Peyer's patch (tissue), 4 donors: ENCODE data around the gene CPNE6. TPM values are rescaled to one million over a fixed set of nuclear protein-coding genes. Genes with fewer than 3 reads are reported as not detected.

Experiments
- DNase-seq, 3 donors: peaks; one replicate each; pipeline ENCODE4 v3.0.0-alpha.2; 2017 to 2019
- H3K27ac ChIP-seq, 4 donors: fragments of 200-600 bp; sonication (generic); one replicate each; pipeline ENCODE4 v1.5.1; 2016 to 2019
- H3K27me3 ChIP-seq, 2 donors: fragments of 200-600 bp; sonication (generic); one replicate each; pipeline ENCODE4 v1.5.1; 2019
- H3K36me3 ChIP-seq, 3 donors: fragments of 200-600 bp; sonication (generic); one replicate each; pipeline ENCODE4 v1.5.1; 2016 to 2019
- H3K4me1 ChIP-seq, 4 donors: fragments of 200-600 bp; sonication (generic); one replicate each; pipeline ENCODE4 v1.5.1; 2016 to 2019
- H3K4me3 ChIP-seq, 4 donors: fragments of 200-600 bp; sonication (generic); 1 replicate in 3 of 4; 2 replicates in 1 of 4; pipeline ENCODE4 v1.5.1; 2016 to 2019; ENCODE audit warnings: mild to moderate bottlenecking in 1 of 4
- H3K9me3 ChIP-seq, 4 donors: fragments of 200-600 bp; sonication (generic); one replicate each; pipeline ENCODE4 v1.5.1; 2016 to 2019; ENCODE audit warnings: mild to moderate bottlenecking in 1 of 4
- POLR2A ChIP-seq, 2 donors: fragments of 450-650 bp; IDR thresholded peaks; one replicate each; pipeline ENCODE4 v1.5.1; 2017; ENCODE audit warnings: antibody characterized with exemption in 2 of 2, mild to moderate bottlenecking in 2 of 2, moderate library complexity in 2 of 2
- total RNA-seq, 4 donors: library from RNA; depleted of rRNA; stranded (reverse); fragments of >200 nt; gene quantifications; one replicate each; pipeline ENCODE4 v1.1.0, GENCODE V29; 2016
- TF ChIP-seq, protein P1 (sequence below), 6 experiments: fragments of 450-650 bp in 4 of 6; fragments of 200-600 bp in 2 of 6; sonication (generic) in 1 of 6; IDR thresholded peaks; one replicate each; pipeline ENCODE4 v1.5.1; 2017 to 2019; ENCODE audit warnings: antibody characterized with exemption in 6 of 6, mild to moderate bottlenecking in 3 of 6, moderate library complexity in 1 of 6

CPNE6 gene
- total RNA-seq, 4 donors from 2014 or later, result 1.9 to 4.6 (median 3.6) TPM; not detected in 1

DNA sequence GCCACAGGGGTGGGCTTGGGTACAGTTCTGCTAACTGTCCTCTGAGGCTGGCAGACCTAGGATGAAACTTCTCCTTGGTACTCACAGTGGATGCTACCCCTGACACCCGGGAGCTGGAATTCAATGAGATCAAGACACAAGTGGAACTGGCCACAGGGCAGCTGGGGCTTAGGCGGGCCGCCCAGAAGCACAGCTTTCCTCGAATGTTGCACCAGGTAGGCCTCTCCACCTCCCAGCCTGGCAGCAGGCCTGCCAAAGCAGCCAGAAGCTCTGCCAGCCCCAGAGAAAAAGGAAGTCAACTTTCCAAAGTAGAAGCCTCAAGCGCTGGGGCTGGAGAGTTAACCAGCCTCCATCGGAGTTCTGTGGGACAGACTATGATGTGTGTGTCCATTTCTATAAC lies 45.8 kb downstream of the CPNE6 start:
- peak overlapping the region in 2 of 4 donors; percentile 63 to 89 for H3K4me3 ChIP-seq
- H3K4me1 ChIP-seq, result peaks cover 0 to 25% (median 10%) of the 10 kb centered on the region in 4 donors
- no peaks in the 10 kb centered on the region for H3K27me3 ChIP-seq
- no peak overlapping the region for H3K27ac ChIP-seq
- no peaks in the 10 kb centered on the region for H3K9me3 ChIP-seq
- DNase-seq, result no peak
- TF ChIP-seq, protein P1, sequence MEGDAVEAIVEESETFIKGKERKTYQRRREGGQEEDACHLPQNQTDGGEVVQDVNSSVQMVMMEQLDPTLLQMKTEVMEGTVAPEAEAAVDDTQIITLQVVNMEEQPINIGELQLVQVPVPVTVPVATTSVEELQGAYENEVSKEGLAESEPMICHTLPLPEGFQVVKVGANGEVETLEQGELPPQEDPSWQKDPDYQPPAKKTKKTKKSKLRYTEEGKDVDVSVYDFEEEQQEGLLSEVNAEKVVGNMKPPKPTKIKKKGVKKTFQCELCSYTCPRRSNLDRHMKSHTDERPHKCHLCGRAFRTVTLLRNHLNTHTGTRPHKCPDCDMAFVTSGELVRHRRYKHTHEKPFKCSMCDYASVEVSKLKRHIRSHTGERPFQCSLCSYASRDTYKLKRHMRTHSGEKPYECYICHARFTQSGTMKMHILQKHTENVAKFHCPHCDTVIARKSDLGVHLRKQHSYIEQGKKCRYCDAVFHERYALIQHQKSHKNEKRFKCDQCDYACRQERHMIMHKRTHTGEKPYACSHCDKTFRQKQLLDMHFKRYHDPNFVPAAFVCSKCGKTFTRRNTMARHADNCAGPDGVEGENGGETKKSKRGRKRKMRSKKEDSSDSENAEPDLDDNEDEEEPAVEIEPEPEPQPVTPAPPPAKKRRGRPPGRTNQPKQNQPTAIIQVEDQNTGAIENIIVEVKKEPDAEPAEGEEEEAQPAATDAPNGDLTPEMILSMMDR (IDR thresholded peaks at IDR 0.05), result no peak
- no peak for TF ChIP-seq POLR2A (IDR thresholded peaks at IDR 0.05)
- peaks cover 0 to 55% (median 3%) of the 10 kb centered on the region in 3 donors for H3K36me3 ChIP-seq

DNA sequence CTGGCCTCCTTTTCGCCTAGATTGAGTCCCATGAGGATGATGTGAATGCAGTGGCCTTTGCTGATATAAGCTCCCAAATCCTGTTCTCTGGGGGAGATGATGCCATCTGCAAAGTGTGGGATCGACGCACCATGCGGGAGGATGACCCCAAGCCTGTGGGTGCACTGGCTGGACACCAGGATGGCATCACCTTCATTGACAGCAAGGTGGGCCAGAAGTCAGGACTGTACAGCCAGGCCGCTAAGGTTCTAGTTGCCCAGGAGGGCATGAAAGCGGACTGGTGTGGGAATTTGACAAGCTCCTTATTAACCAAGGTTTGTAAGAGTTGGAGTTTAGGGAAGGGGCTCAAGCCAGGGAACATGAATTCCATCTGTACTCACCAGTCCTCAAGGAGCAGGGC lies 48.3 kb downstream of the CPNE6 start:
- DNase-seq, result no peak
- H3K36me3 ChIP-seq, result peaks cover 0 to 80% (median 3%) of the 10 kb centered on the region in 3 donors
- no peak overlapping the region for H3K27ac ChIP-seq
- TF ChIP-seq, protein P1 (IDR thresholded peaks at IDR 0.05), result no peak
- no peak for TF ChIP-seq POLR2A (IDR thresholded peaks at IDR 0.05)
- peaks cover 0 to 21% (median 8%) of the 10 kb centered on the region in 4 donors for H3K4me1 ChIP-seq
- no peaks in the 10 kb centered on the region for H3K9me3 ChIP-seq
- H3K27me3 ChIP-seq, result no peaks in the 10 kb centered on the region
- no peak overlapping the region for H3K4me3 ChIP-seq

DNA sequence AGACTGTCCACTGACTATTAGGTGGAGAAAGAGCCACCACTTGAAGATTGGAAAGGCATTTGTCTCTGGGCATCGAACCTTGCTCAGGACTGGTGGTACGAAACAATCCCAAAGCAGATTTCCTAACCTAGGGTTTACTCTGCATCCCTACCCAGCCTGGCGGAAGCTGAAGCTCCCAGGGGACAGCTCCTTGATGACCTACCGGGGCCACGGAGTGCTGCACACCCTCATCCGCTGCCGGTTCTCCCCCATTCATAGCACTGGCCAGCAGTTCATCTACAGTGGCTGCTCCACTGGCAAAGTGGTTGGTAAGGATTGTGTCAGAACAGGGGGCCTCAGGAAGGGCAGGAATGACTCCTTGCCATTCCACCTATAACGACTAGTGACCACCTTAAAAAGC lies 49.8 kb downstream of the CPNE6 start:
- H3K36me3 ChIP-seq, result peaks cover 0 to 80% (median 3%) of the 10 kb centered on the region in 3 donors
- peaks cover 0 to 12% (median 2%) of the 10 kb centered on the region in 4 donors for H3K4me1 ChIP-seq
- no peak overlapping the region for H3K27ac ChIP-seq
- no peaks in the 10 kb centered on the region for H3K9me3 ChIP-seq
- no peak for TF ChIP-seq POLR2A (IDR thresholded peaks at IDR 0.05)
- TF ChIP-seq, protein P1 (IDR thresholded peaks at IDR 0.05), result no peak
- no peak for DNase-seq
- H3K27me3 ChIP-seq, result no peaks in the 10 kb centered on the region
- no peak overlapping the region for H3K4me3 ChIP-seq

DNA sequence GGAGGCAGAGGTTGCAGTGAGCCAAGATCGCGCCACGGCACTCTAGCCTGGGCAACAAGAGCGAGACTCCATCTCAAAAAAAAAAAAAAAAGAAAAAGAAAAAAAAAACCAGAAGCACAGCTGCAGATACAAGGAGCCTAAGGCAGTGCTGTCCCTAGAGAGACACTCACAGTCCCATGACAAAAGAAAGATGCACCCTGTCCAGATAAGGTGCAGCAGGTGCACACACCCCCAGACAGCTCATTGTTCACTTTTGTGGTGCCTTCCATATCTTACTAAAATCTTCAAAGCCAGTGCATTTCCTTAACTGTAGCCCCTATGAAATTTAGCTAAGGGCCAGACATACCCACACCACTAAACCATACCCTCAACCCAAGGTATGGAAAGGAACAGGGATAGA lies 51.1 kb downstream of the CPNE6 start:
- Histone ChIP-seq H3K9me3 (no peaks in the 10 kb centered on the region), H3K36me3 (peaks cover 0 to 73% (median 3%) of the 10 kb centered on the region in 3 donors), H3K4me3 (no peak overlapping the region), H3K27me3 (no peaks in the 10 kb centered on the region), H3K4me1 (peaks cover 0 to under 1% (median 0%) of the 10 kb centered on the region in 4 donors), H3K27ac (peak overlapping the region in 1 of 4 donors; percentile 31)
- DNase-seq, result no peak
- TF ChIP-seq, protein P1 (IDR thresholded peaks at IDR 0.05), result no peak

DNA sequence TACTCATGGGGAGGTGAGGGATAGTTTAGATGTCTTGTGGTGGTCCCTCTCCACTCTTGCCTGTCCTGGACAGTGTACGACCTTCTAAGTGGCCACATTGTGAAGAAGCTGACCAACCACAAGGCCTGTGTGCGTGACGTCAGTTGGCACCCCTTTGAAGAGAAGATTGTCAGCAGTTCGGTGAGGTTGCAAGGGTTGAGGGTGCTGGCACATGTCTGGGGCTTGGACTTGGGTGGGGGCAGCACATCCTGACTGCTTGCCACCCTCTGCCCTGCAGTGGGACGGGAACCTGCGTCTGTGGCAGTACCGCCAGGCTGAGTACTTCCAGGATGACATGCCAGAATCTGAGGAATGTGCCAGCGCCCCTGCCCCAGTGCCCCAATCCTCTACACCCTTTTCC lies 51.5 kb downstream of the CPNE6 start:
- Histone ChIP-seq H3K4me3 (no peak overlapping the region), H3K36me3 (peaks cover 0 to 68% (median 3%) of the 10 kb centered on the region in 3 donors)

More for the DNA sequence above, 51.5 kb downstream of the CPNE6 start:
- no peaks in the 10 kb centered on the region for H3K27me3 ChIP-seq
- H3K9me3 ChIP-seq, result no peaks in the 10 kb centered on the region
- H3K27ac ChIP-seq, result peak overlapping the region in 1 of 4 donors; percentile 18
- no peak for DNase-seq
- H3K4me1 ChIP-seq, result no peaks in the 10 kb centered on the region
- no peak for TF ChIP-seq POLR2A (IDR thresholded peaks at IDR 0.05)
- TF ChIP-seq, protein P1 (IDR thresholded peaks at IDR 0.05), result no peak
